Psoas muscle (tissue), 8 donors: ENCODE results near the gene DLD. TPM values are rescaled to one million over a fixed set of nuclear protein-coding genes. Genes with fewer than 3 reads are reported as not detected.

ENCODE experiments used
- ATAC-seq, 4 donors: fragments of 200-7000 bp; cut with Tn5 transposase; one replicate each; pipeline ENCODE4 v1.9.1; 2020; ENCODE audit warnings: moderate library complexity in 3 of 4, mild to moderate bottlenecking in 2 of 4
- DNase-seq, 2 donors: peaks; one replicate each; pipeline ENCODE4 v3.0.0-alpha.2; 2020
- H3K27ac ChIP-seq: fragments of 200-600 bp; one replicate; pipeline ENCODE4 v1.8.0; 2022
- H3K27me3 ChIP-seq, 3 donors: fragments of 200-600 bp in 1 of 3; one replicate each; pipeline versions ENCODE4 v1.6.1 to v1.8.0; 2013 to 2022; ENCODE audit warnings: low read length in 2 of 3, mild to moderate bottlenecking in 2 of 3, moderate library complexity in 1 of 3; ENCODE audit not compliant: insufficient read depth in 3 of 3
- H3K36me3 ChIP-seq, 2 donors: fragments of 200-600 bp in 1 of 2; one replicate each; pipeline versions ENCODE4 v1.6.1 to v1.8.0; 2013 to 2022; ENCODE audit warnings: low read depth in 1 of 2, mild to moderate bottlenecking in 1 of 2, moderate library complexity in 1 of 2; ENCODE audit not compliant: insufficient read depth in 1 of 2
- H3K4me1 ChIP-seq: fragments of 200-600 bp; one replicate; pipeline ENCODE4 v1.8.0; 2022
- H3K4me3 ChIP-seq: fragments of 200-600 bp; one replicate; pipeline ENCODE4 v1.8.0; 2022; ENCODE audit warnings: mild to moderate bottlenecking
- H3K9me3 ChIP-seq: fragments of 200-600 bp; one replicate; pipeline ENCODE4 v1.8.0; 2022
- WGBS, 3 donors: extraction: QIAGEN DNeasy Blood & Tissue Kit; methylation state at CpG; one replicate each; pipeline versions ENCODE4 v1.1.6 to v1.1.7; 2013; 5-methylcytosine and 5-hydroxymethylcytosine counted together
- intact Hi-C, 2 donors: fragments of 100-400 bp; cut with DNase I; formaldehyde crosslinking; loops; one replicate each; pipeline versions ENCODE4 v1.11.0 to v1.14.2; 2022
- polyA plus RNA-seq, 3 donors: library from polyadenylated mRNA; stranded (reverse); fragments of 200-250 nt; gene quantifications; one replicate each; pipeline ENCODE4 v1.2.3, GENCODE V29; 2013
- total RNA-seq, 4 donors: library from RNA; stranded (reverse); fragmentation: NEBNext Ultra II Directional in 2 of 4; extraction: Animal tissue kit (Norgen Biotek cat#: 25700) in 2 of 4; gene quantifications; one replicate each; pipeline versions ENCODE4 v1.2.1 to v1.2.4, GENCODE V29; 2021 to 2023
- TF ChIP-seq, protein P1 (sequence below): fragments of 200-600 bp; IDR thresholded peaks from one replicate; pipeline ENCODE4 v1.8.0; 2022; ENCODE audit warnings: antibody characterized with exemption
- donor health status: healthy with polysubstance abuse.
- donor health status: DM: no; HTN: no; CAD: no; lungs with moderate emphysema.
- donor health status: Bipolar disorder and iron deficiency.
- donor health status: healthy.
- donor health status: DM: yes; HTN: yes; CAD: no.
- donor health status: DM: no; HTN: no; CAD: no.
- donor health status: DM: no; HTN: no; CAD: no.
- donor health status: DM: yes; HTN: yes; CAD: no.

The DLD gene
- total and polyA plus RNA-seq, 7 donors = 136 to 284 (median 170) TPM

- Histone ChIP-seq H3K27me3 (no peaks in the 10 kb centered on the region), H3K4me1 (no peaks in the 10 kb centered on the region), H3K4me3 (no peak overlapping the region), H3K36me3 (no peaks in the 10 kb centered on the region), H3K9me3 (no peaks in the 10 kb centered on the region), H3K27ac (no peak overlapping the region)
- no peak for ATAC-seq
- DNase-seq = no peak
- 77 to 82% (median 77%) methylated on average over 5 of the region's 5 CpGs for WGBS, 3 donors
- intact Hi-C loops = loop anchor here (5.0 to 10.0 kb wide), 4 partner anchors 136 to 703 kb away; partner anchors contain the start of gene CBLL1 (in 1 of the 2)
- TF ChIP-seq, protein P1, sequence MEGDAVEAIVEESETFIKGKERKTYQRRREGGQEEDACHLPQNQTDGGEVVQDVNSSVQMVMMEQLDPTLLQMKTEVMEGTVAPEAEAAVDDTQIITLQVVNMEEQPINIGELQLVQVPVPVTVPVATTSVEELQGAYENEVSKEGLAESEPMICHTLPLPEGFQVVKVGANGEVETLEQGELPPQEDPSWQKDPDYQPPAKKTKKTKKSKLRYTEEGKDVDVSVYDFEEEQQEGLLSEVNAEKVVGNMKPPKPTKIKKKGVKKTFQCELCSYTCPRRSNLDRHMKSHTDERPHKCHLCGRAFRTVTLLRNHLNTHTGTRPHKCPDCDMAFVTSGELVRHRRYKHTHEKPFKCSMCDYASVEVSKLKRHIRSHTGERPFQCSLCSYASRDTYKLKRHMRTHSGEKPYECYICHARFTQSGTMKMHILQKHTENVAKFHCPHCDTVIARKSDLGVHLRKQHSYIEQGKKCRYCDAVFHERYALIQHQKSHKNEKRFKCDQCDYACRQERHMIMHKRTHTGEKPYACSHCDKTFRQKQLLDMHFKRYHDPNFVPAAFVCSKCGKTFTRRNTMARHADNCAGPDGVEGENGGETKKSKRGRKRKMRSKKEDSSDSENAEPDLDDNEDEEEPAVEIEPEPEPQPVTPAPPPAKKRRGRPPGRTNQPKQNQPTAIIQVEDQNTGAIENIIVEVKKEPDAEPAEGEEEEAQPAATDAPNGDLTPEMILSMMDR = no peak
Measured at GRCh38 chr7:107877731-107878382, 13.1 kb upstream of the DLD start.

DNA sequence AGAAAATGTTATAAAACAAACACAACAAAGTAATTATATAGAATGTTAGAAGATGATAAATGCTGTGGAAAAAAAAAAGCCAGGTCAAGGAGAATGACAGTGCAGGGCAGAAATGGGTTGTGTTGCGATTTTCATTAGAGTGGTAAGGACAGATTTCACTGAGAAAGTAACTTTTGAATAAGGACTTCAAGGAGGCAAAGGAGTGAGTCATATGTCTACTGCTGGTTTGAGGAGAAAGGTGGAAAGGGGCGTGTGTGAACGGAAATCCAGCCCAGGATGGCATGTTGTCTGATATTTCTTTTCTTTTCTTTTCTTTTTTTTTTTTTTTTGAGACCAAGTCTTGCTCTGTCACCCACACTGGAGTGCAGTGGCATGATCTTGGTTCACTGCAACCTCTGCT lies 12.3 kb upstream of the DLD start:
- DNase-seq (no peak), ATAC-seq (no peak)
- Histone ChIP-seq H3K9me3 (no peaks in the 10 kb centered on the region), H3K36me3 (no peaks in the 10 kb centered on the region), H3K4me1 (no peaks in the 10 kb centered on the region), H3K27ac (no peak overlapping the region), H3K27me3 (no peaks in the 10 kb centered on the region), H3K4me3 (no peak overlapping the region)
- TF ChIP-seq, protein P1 = no peak
- intact Hi-C loops = loop anchor here (5.0 to 10.0 kb wide), 4 partner anchors 136 to 704 kb away; partner anchors contain the start of gene CBLL1 (in 1 of the 2)
- WGBS, 3 donors = 76 to 88% (median 83%) methylated on average over 3 of the region's 3 CpGs

DNA sequence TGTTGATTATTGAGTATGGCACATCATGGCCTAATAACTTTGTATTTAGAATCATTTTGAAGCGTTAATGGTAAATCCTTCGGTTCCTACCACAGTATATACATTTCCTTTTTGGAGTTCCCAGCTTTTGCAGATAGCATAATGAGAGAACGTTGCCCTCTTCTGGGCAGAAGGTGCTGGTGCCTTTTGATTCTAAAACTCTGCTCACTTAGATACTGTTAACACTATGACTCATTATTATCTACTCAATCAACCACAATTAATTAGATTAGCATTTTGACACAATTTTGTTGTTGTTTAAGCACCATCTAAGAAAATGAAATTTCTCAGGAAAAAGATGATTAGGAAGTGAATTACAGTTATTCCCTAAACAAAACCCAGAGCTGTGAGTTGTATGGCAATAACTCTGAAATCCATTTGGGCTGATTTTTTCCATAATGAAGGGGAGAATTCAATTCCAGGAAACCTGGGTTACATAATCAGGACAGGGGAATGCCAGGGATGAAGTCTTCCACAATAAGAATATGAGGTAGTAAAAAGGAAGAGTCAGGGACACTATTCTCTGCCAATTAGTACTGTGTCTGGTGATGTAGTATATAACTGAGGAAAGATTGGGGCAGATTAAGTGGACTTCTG lies 11.5 kb upstream of the DLD start:
- ATAC-seq (peak; percentile 60 to 91 (median 82)), DNase-seq (no peak)
- Histone ChIP-seq H3K27ac (no peak overlapping the region), H3K9me3 (no peaks in the 10 kb centered on the region), H3K4me1 (no peaks in the 10 kb centered on the region), H3K36me3 (no peaks in the 10 kb centered on the region), H3K27me3 (no peaks in the 10 kb centered on the region), H3K4me3 (no peak overlapping the region)
- 2 to 7% (median 2%) methylated on average over 3 of the region's 3 CpGs for WGBS, 3 donors
- intact Hi-C loops = loop anchor here (5.0 to 10.0 kb wide), 4 partner anchors 137 to 705 kb away; partner anchors contain the start of gene CBLL1 (in 1 of the 2)
- TF ChIP-seq, protein P1 = peak; percentile 86

- no peaks in the 10 kb centered on the region for H3K4me1 ChIP-seq
- H3K4me3 ChIP-seq = no peak overlapping the region
- DNase-seq = no peak
- 52 to 69% (median 60%) methylated on average over 2 of the region's 2 CpGs for WGBS, 3 donors
- no peaks in the 10 kb centered on the region for H3K27me3 ChIP-seq
- H3K27ac ChIP-seq = no peak overlapping the region
- H3K9me3 ChIP-seq = no peaks in the 10 kb centered on the region
- TF ChIP-seq, protein P1 = no peak
- H3K36me3 ChIP-seq = no peaks in the 10 kb centered on the region
- intact Hi-C loops = no loop called here
- ATAC-seq = no peak
Measured at GRCh38 chr7:107882766-107883165, 8.2 kb upstream of the DLD start.
